IPS-NIHi7 (cell line): ENCODE results near the gene KRTAP10-10.
"Not testable (repeated sequence)": the region's sequence is repeated elsewhere in the genome, so short reads cannot be mapped to it uniquely, and the experiment has no call there.

Experiments used
- DNase-seq: peaks from one replicate; pipeline ENCODE4 v3.0.0; 2012; ENCODE audit warnings: mixed read lengths; ENCODE audit errors: extremely low spot score

KRTAP10-10 gene

GRCh38 chr21:44650973-44651675, 14.0 kb downstream of the KRTAP10-10 start:
- no peak for DNase-seq

GRCh38 chr21:44653123-44653522, 16.0 kb downstream of the KRTAP10-10 start:
- DNase-seq = no peak

DNA sequence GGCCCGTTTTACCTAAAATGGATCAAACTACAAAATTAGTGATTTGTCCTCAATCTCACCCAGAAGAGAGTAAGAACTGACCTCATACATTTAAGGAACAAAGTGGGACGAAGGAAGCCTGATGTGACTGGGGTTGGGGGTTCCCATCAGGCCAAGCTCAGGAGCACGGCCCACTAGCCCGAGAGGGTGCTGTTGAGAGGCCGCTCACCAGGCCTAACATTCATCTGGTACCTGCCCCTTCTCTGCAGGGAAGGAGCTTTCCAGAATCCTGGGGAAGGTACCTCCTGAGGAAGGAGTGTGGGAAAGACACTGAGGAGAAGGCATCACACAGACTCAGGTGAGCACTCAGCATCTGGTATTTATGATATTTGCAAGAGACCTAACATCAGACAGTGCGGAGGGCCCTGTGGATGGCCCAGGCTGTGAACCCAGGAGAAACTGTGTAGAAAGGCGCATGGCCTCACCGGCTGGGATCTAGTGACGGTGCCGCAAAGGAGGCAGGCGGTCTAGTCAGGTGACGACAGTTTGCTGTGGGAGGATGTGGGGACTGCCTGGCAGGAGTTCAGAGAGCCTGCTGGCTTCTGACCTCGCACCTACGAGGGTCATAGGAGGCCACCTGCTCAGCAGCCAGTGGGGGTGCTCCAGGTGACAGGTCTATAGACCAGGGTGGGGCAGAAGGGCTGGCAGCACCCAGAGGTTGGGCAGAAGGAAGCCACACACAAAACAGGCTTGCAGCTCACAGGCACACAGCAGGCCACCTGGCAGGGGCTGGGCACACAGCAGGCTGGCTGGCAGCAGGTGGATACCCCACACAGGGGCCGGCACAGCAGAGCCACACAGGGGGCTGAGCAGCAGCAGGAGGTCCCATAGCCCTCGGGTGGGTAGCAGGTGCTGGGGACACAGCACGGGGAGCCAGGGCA, 16.8 kb downstream of the KRTAP10-10 start:
- DNase-seq = no peak

- no peak for DNase-seq
These were observed 17.5 kb downstream of the KRTAP10-10 start, which contains the start of gene KRTAP12-4 for GRCh38 chr21:44654576-44655175. Gene KRTAP12-4, minus strand, starts transcription at chr21:44654659. Its CDS starts 45 bp downstream, at chr21:44654614.

GRCh38 chr21:44656868-44657267, 19.7 kb downstream of the KRTAP10-10 start:
- DNase-seq = no peak

- DNase-seq = no peak
These were observed 20.7 kb downstream of the KRTAP10-10 start, which contains the start of gene KRTAP12-3 for GRCh38 chr21:44657635-44658540. Gene KRTAP12-3, plus strand, starts transcription at chr21:44657932. Its CDS starts 48 bp downstream, at chr21:44657980.

GRCh38 chr21:44658541-44658910, 21.4 kb downstream of the KRTAP10-10 start:
- DNase-seq = no peak

DNA sequence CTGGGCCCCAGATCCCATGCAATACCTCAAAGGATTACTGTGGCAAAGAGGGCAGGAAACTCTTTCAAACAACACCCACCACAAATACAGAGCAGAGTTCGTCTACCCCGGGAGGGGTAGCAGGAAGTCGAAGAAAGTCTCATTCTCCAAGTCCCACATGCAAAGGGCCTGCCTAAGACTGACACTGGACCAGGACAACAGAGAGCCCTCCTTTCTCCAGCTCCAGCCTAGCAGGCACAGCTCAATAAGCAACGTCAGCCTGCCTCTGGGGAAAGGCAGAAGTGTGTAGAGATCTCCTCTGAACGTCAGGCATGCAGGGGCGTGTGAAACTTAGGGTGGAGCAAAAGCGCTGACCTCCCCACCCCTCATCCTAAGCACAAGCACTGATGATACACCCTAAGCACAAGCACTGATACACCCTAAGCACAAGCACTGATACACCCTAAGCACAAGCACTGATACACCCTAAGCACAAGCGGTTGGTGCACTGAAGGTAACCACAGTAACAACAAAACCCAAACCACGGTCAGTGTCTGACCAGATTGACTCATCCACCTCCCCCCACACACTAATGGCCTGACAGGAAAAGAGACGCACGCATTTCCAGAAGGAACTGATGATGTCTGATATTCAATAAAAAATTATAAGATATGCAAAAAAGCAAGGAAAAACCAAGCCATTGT, 21.9 kb downstream of the KRTAP10-10 start:
- DNase-seq = no peak

DNA sequence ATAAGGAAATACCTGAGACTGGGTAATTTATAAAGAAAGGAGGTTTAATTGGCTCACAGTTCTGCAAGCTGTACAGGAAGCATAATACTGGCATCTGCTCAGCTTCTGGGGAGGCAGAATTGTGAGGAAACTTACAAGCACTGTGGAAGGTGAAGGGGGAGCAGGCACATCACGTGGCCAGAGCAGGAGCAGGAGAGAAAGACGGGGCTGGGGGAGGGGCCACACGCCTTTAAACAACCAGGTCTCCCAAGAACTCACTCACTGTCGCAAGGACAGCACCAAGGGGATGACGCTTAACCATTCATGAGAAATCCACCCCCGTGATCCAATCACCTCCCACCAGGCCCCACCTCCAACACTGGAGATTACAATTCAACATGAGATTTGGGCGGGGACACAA, 24.4 kb downstream of the KRTAP10-10 start:
- not testable (repeated sequence) for DNase-seq

DNA sequence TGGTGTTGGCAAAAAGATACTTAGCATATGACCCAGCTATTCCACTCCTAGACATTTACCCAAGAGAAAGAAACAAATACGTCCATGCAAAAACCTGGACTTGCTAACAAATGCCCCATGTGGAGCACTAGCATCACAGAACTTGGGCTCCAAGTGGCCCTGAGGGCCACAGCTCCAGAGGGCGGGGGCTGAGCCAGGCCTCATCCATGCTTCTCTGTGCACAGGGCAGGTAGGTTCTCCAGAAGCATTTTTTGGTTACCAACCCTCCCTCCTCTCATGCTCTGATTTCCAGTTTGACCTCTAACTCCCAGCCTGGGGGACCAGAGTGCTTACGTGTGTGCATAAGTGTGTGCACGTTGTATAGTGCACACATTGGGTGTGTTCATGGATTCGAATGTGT, 27.5 kb downstream of the KRTAP10-10 start:
- no peak for DNase-seq

- no peak for DNase-seq
These were observed 29.5 kb downstream of the KRTAP10-10 start, which contains the start of gene KRTAP12-2 for GRCh38 chr21:44666401-44667320. Gene KRTAP12-2, minus strand, starts transcription at chr21:44666927. Its CDS starts 41 bp downstream, at chr21:44666886.

GRCh38 chr21:44667612-44668011, 30.5 kb downstream of the KRTAP10-10 start:
- no peak for DNase-seq

GRCh38 chr21:44670642-44671432, 33.7 kb downstream of the KRTAP10-10 start:
- DNase-seq = no peak

GRCh38 chr21:44671911-44672310, 34.8 kb downstream of the KRTAP10-10 start:
- no peak for DNase-seq

GRCh38 chr21:44677881-44678280, 40.7 kb downstream of the KRTAP10-10 start:
- DNase-seq = no peak

- no peak for DNase-seq
These were observed 44.0 kb downstream of the KRTAP10-10 start for GRCh38 chr21:44681152-44681551.

- DNase-seq = no peak
These were observed 44.9 kb downstream of the KRTAP10-10 start, which contains the start of gene KRTAP12-1 for GRCh38 chr21:44681861-44682579. Gene KRTAP12-1, minus strand, starts transcription at chr21:44682163. Its CDS starts 40 bp downstream, at chr21:44682123.
